Neutrophil (primary cell): ENCODE data around the gene PDZD8.

Experiments used
- H3K27ac ChIP-seq: fragments of 200-600 bp; sonication (generic); 2 replicates; pipeline ENCODE4 v1.5.1; 2016; ENCODE audit warnings: mild to moderate bottlenecking, moderate library complexity
- H3K27me3 ChIP-seq: fragments of 200-600 bp; sonication (generic); 2 replicates; pipeline ENCODE4 v1.6.0; 2016; ENCODE audit warnings: mild to moderate bottlenecking
- H3K36me3 ChIP-seq: fragments of 200-600 bp; sonication (generic); 2 replicates; pipeline ENCODE4 v1.5.1; 2017
- H3K4me1 ChIP-seq, 2 experiments: fragments of 200-600 bp in 1 of 2; sonication (generic) in 1 of 2; 1 replicate in 1 of 2; 2 replicates in 1 of 2; pipeline versions ENCODE4 v1.5.1 to v1.6.1; 2013 to 2016; ENCODE audit warnings: low read depth in 1 of 2, low read length in 1 of 2, mild to moderate bottlenecking in 1 of 2, moderate library complexity in 1 of 2; ENCODE audit not compliant: control insufficient read depth in 1 of 2, insufficient read depth in 1 of 2
- H3K4me3 ChIP-seq, 2 experiments: fragments of 200-600 bp in 1 of 2; sonication (generic) in 1 of 2; 1 replicate in 1 of 2; 2 replicates in 1 of 2; pipeline ENCODE4 v1.5.1; 2013 to 2016; ENCODE audit warnings: low read depth in 1 of 2, low read length in 1 of 2, mild to moderate bottlenecking in 1 of 2, moderate library complexity in 1 of 2
- H3K9me3 ChIP-seq: fragments of 200-600 bp; sonication (generic); 2 replicates; pipeline ENCODE4 v1.5.1; 2016
- CTCF ChIP-seq: fragments of 200-600 bp; sonication (generic); IDR thresholded peaks from 2 replicates; pipeline ENCODE4 v1.5.1; 2016; ENCODE audit warnings: antibody characterized with exemption

The PDZD8 gene

GRCh38 chr10:117370205-117370604 is 5.0 kb downstream of the PDZD8 start:
- Histone ChIP-seq H3K36me3 (no peaks in the 10 kb centered on the region), H3K9me3 (no peaks in the 10 kb centered on the region), H3K4me3 (peak overlapping the region; percentile 98 to 99), H3K27me3 (no peaks in the 10 kb centered on the region), H3K27ac (peak overlapping the region; percentile 96), H3K4me1 (peaks cover 74 to 76% of the 10 kb centered on the region in 2 experiments)
- TF ChIP-seq CTCF = no peak

- Histone ChIP-seq H3K9me3 (no peaks in the 10 kb centered on the region), H3K27me3 (no peaks in the 10 kb centered on the region), H3K4me3 (no peak overlapping the region), H3K36me3 (no peaks in the 10 kb centered on the region), H3K27ac (peak overlapping the region; percentile 73), H3K4me1 (peaks cover 96 to 100% of the 10 kb centered on the region in 2 experiments)
- no peak for TF ChIP-seq CTCF
Measured at GRCh38 chr10:117367718-117368117, 7.5 kb downstream of the PDZD8 start.

GRCh38 chr10:117366741-117367140 is 8.5 kb downstream of the PDZD8 start:
- Histone ChIP-seq H3K4me1 (peaks cover 96 to 100% of the 10 kb centered on the region in 2 experiments), H3K27ac (peak overlapping the region; percentile 73), H3K9me3 (no peaks in the 10 kb centered on the region), H3K4me3 (no peak overlapping the region), H3K27me3 (no peaks in the 10 kb centered on the region), H3K36me3 (no peaks in the 10 kb centered on the region)
- TF ChIP-seq CTCF = no peak

GRCh38 chr10:117365612-117366011 is 9.6 kb downstream of the PDZD8 start:
- peaks cover 91 to 99% of the 10 kb centered on the region in 2 experiments for H3K4me1 ChIP-seq
- peak overlapping the region in 1 of 2 experiments; percentile 42 for H3K4me3 ChIP-seq
- peak overlapping the region; percentile 73 for H3K27ac ChIP-seq
- TF ChIP-seq CTCF = no peak
- no peaks in the 10 kb centered on the region for H3K9me3 ChIP-seq
- H3K27me3 ChIP-seq = no peaks in the 10 kb centered on the region
- no peaks in the 10 kb centered on the region for H3K36me3 ChIP-seq

GRCh38 chr10:117364110-117364960 is 10.9 kb downstream of the PDZD8 start:
- Histone ChIP-seq H3K4me1 (peaks cover 79 to 97% of the 10 kb centered on the region in 2 experiments), H3K4me3 (peak overlapping the region; percentile 42), H3K27ac (peak overlapping the region; percentile 73), H3K9me3 (no peaks in the 10 kb centered on the region), H3K36me3 (no peaks in the 10 kb centered on the region), H3K27me3 (no peaks in the 10 kb centered on the region)
- TF ChIP-seq CTCF = no peak
